Measurements from ENCODE around the gene MPZL2. TPM values are rescaled to one million over a fixed set of nuclear protein-coding genes. Genes with fewer than 3 reads are reported as not detected.
A peak's percentile ranks its signal among the peaks of the same experiment; 100 is the strongest.

MPZL2 gene
- total RNA-seq, 4 donors from 2014 or later, result 1.2 to 7.9 (median 3.4) TPM

DNA sequence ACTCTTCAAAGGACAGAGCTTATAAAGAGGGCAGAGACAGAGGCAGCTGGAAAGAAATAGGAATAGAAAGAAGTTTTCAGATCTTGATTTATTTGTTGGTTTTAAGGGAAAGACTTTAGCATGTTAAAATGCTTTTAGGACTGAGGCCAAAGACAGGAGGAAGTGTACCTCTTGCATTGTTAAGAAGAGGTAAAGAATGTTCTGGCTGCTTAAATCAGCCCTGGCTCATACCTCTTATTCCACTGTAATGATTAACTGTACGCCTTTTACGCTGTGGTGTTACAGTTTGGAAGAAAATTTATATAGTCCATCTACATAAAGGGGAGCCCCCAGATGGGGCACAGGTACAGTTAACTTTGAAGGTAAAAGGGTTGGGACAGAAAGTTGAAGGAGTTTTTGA lies 10.1 kb upstream of the MPZL2 start:
- Histone ChIP-seq H3K36me3 (no peaks in the 10 kb centered on the region), H3K27me3 (peaks cover 9 to 13% (median 13%) of the 10 kb centered on the region in 3 donors), H3K4me3 (no peak overlapping the region), H3K27ac (peak overlapping the region in 1 of 4 donors; percentile 58), H3K9me3 (no peaks in the 10 kb centered on the region), H3K4me1 (no peaks in the 10 kb centered on the region)
- in situ Hi-C loops (cut with MboI; ENCODE audit: low sequenced_read_pairs in 4 of 4), result no loop called here
- ATAC-seq, result no peak
- no peak for DNase-seq
- intact Hi-C loops (cut with DNase I; ENCODE audit: low total_unique reads), result no loop called here
- TF ChIP-seq, protein P1, sequence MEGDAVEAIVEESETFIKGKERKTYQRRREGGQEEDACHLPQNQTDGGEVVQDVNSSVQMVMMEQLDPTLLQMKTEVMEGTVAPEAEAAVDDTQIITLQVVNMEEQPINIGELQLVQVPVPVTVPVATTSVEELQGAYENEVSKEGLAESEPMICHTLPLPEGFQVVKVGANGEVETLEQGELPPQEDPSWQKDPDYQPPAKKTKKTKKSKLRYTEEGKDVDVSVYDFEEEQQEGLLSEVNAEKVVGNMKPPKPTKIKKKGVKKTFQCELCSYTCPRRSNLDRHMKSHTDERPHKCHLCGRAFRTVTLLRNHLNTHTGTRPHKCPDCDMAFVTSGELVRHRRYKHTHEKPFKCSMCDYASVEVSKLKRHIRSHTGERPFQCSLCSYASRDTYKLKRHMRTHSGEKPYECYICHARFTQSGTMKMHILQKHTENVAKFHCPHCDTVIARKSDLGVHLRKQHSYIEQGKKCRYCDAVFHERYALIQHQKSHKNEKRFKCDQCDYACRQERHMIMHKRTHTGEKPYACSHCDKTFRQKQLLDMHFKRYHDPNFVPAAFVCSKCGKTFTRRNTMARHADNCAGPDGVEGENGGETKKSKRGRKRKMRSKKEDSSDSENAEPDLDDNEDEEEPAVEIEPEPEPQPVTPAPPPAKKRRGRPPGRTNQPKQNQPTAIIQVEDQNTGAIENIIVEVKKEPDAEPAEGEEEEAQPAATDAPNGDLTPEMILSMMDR (IDR thresholded peaks at IDR 0.05 in 4 of 5, conservative IDR thresholded peaks at IDR 0.05 in 1 of 5), result no peak
- TF ChIP-seq POLR2A (IDR thresholded peaks at IDR 0.05), result no peak

GRCh38 chr11:118272001-118272400 lies 7.9 kb upstream of the MPZL2 start:
- H3K36me3 ChIP-seq, result no peaks in the 10 kb centered on the region
- no peak overlapping the region for H3K27ac ChIP-seq
- TF ChIP-seq POLR2A (IDR thresholded peaks at IDR 0.05), result no peak
- TF ChIP-seq, protein P1 (IDR thresholded peaks at IDR 0.05 in 4 of 5, conservative IDR thresholded peaks at IDR 0.05 in 1 of 5), result no peak
- DNase-seq (no peak), ATAC-seq (no peak)
- intact Hi-C loops (cut with DNase I; ENCODE audit: low total_unique reads), result no loop called here
- no peaks in the 10 kb centered on the region for H3K9me3 ChIP-seq
- H3K4me1 ChIP-seq, result no peaks in the 10 kb centered on the region
- peaks cover 8 to 13% (median 9%) of the 10 kb centered on the region in 3 donors for H3K27me3 ChIP-seq
- in situ Hi-C loops (cut with MboI; ENCODE audit: low sequenced_read_pairs in 4 of 4), result no loop called here
- no peak overlapping the region for H3K4me3 ChIP-seq

DNA sequence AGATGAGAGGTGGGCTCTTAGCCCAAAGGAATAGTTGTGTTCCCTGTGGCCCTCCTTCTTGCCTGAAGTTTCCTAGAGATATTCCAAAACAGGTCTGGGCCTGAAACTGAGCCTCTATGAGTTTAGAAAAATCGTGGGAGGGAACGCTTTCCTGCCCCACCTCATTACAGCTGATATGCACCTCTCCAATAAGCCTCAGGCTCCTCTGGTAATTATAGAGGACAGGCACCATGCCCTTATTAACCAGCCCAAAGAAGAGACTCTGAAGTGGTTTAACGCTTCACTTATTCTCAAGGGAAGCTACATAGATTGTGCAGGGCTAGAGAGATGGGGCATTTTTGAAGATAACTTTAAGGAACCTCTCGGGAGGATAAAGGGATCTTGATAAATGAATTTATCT lies 3.4 kb upstream of the MPZL2 start:
- peaks cover 24 to 28% (median 26%) of the 10 kb centered on the region in 3 donors for H3K27me3 ChIP-seq
- H3K4me1 ChIP-seq, result peaks cover 0 to 5% of the 10 kb centered on the region in 2 donors
- intact Hi-C loops (cut with DNase I; ENCODE audit: low total_unique reads), result no loop called here
- no peak overlapping the region for H3K27ac ChIP-seq
- DNase-seq (no peak), ATAC-seq (no peak)
- H3K9me3 ChIP-seq, result no peaks in the 10 kb centered on the region
- TF ChIP-seq, protein P1 (IDR thresholded peaks at IDR 0.05 in 4 of 5, conservative IDR thresholded peaks at IDR 0.05 in 1 of 5), result no peak
- TF ChIP-seq POLR2A (IDR thresholded peaks at IDR 0.05), result no peak
- no peak overlapping the region for H3K4me3 ChIP-seq
- in situ Hi-C loops (cut with MboI; ENCODE audit: low sequenced_read_pairs in 4 of 4), result no loop called here
- no peaks in the 10 kb centered on the region for H3K36me3 ChIP-seq

DNA sequence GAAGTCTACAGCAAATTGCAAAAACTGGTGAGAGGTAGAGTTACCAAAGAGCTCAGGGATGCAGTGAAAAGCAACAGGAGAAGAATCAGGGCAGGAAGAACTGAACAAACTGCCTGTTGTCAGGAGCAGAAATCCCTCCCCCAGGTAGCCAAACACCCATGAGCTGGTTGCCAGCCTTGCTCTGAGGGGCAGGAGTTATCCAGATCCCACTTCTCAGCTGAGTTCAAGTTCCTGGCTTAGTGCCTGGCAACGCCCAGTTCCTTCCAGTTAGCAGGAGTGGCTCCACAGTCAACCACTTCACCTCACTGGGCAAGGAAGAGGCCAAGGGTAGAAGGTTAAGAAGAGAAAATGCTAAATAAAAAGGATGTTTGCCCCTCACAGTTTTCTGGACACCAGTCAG lies 1.9 kb upstream of the MPZL2 start:
- in situ Hi-C loops (cut with MboI; ENCODE audit: low sequenced_read_pairs in 4 of 4) (no loop called here), intact Hi-C loops (cut with DNase I; ENCODE audit: low total_unique reads) (no loop called here)
- H3K4me3 ChIP-seq, result no peak overlapping the region
- H3K9me3 ChIP-seq, result no peaks in the 10 kb centered on the region
- peak in 1 of 2 donors; percentile 36 for ATAC-seq
- H3K27me3 ChIP-seq, result peaks cover 35 to 38% (median 35%) of the 10 kb centered on the region in 3 donors
- H3K4me1 ChIP-seq, result peaks cover 0 to 5% of the 10 kb centered on the region in 2 donors
- peak overlapping the region in 1 of 4 donors; percentile 43 for H3K27ac ChIP-seq
- DNase-seq, result no peak
- no peaks in the 10 kb centered on the region for H3K36me3 ChIP-seq
- TF ChIP-seq, protein P1 (IDR thresholded peaks at IDR 0.05 in 4 of 5, conservative IDR thresholded peaks at IDR 0.05 in 1 of 5), result no peak
- no peak for TF ChIP-seq POLR2A (IDR thresholded peaks at IDR 0.05)

Measured in gastrocnemius medialis (tissue), 4 donors.